ENCODE results near the gene ASPRV1. TPM values are rescaled to one million over a fixed set of nuclear protein-coding genes. Genes with fewer than 3 reads are reported as not detected.

ASPRV1 gene
- total RNA-seq, 1 experiment from 2014 or later: 0.95 TPM

- Histone ChIP-seq H3K27ac (no peak overlapping the region), H3K9me3 (replicated peaks) (no peaks in the 10 kb centered on the region), H3K4me3 (no peak overlapping the region), H3K36me3 (no peaks in the 10 kb centered on the region), H3K27me3 (no peaks in the 10 kb centered on the region), H3K4me1 (peaks cover 10% of the 10 kb centered on the region)
- DNase-seq: no peak
These were observed 34.1 kb upstream of the ASPRV1 start for GRCh38 chr2:69995511-69995910.

- Histone ChIP-seq H3K4me1 (peaks cover 10% of the 10 kb centered on the region), H3K27me3 (no peaks in the 10 kb centered on the region), H3K27ac (no peak overlapping the region), H3K4me3 (no peak overlapping the region), H3K9me3 (replicated peaks) (no peaks in the 10 kb centered on the region), H3K36me3 (no peaks in the 10 kb centered on the region)
- no peak for DNase-seq
These were observed 32.7 kb upstream of the ASPRV1 start for GRCh38 chr2:69994166-69994565.

GRCh38 chr2:69993708-69994107 is 32.3 kb upstream of the ASPRV1 start:
- peak overlapping the region; percentile 41 for H3K27ac ChIP-seq
- H3K4me1 ChIP-seq: peaks cover 10% of the 10 kb centered on the region
- no peaks in the 10 kb centered on the region for H3K9me3 ChIP-seq (replicated peaks)
- no peak for DNase-seq
- H3K27me3 ChIP-seq: no peaks in the 10 kb centered on the region
- no peak overlapping the region for H3K4me3 ChIP-seq
- no peaks in the 10 kb centered on the region for H3K36me3 ChIP-seq

- Histone ChIP-seq H3K27me3 (no peaks in the 10 kb centered on the region), H3K27ac (peak overlapping the region; percentile 41), H3K4me1 (peaks cover 10% of the 10 kb centered on the region), H3K9me3 (replicated peaks) (no peaks in the 10 kb centered on the region), H3K36me3 (no peaks in the 10 kb centered on the region), H3K4me3 (no peak overlapping the region)
- DNase-seq: peak; percentile 65 to 84
These were observed 31.7 kb upstream of the ASPRV1 start for GRCh38 chr2:69993048-69993565.

GRCh38 chr2:69992310-69993047 is 31.0 kb upstream of the ASPRV1 start:
- H3K27me3 ChIP-seq: no peaks in the 10 kb centered on the region
- DNase-seq: no peak
- H3K9me3 ChIP-seq (replicated peaks): no peaks in the 10 kb centered on the region
- H3K4me1 ChIP-seq: peaks cover 10% of the 10 kb centered on the region
- H3K27ac ChIP-seq: no peak overlapping the region; the same call in 1 of the 2 replicates
- no peaks in the 10 kb centered on the region for H3K36me3 ChIP-seq
- H3K4me3 ChIP-seq: no peak overlapping the region

GRCh38 chr2:69989441-69990105 is 28.1 kb upstream of the ASPRV1 start:
- Histone ChIP-seq H3K4me1 (peaks cover 10% of the 10 kb centered on the region), H3K27me3 (no peaks in the 10 kb centered on the region), H3K4me3 (no peak overlapping the region), H3K9me3 (replicated peaks) (no peaks in the 10 kb centered on the region), H3K27ac (no peak overlapping the region), H3K36me3 (no peaks in the 10 kb centered on the region)
- DNase-seq: no peak

GRCh38 chr2:69989009-69989408 is 27.6 kb upstream of the ASPRV1 start:
- Histone ChIP-seq H3K9me3 (replicated peaks) (no peaks in the 10 kb centered on the region), H3K36me3 (no peaks in the 10 kb centered on the region), H3K4me1 (peaks cover 10% of the 10 kb centered on the region), H3K27me3 (no peaks in the 10 kb centered on the region), H3K27ac (no peak overlapping the region), H3K4me3 (no peak overlapping the region)
- no peak for DNase-seq

- no peaks in the 10 kb centered on the region for H3K27me3 ChIP-seq
These were observed 26.7 kb upstream of the ASPRV1 start for GRCh38 chr2:69988086-69988635.

GRCh38 chr2:69986691-69987090 is 25.3 kb upstream of the ASPRV1 start:
- H3K4me3 ChIP-seq: no peak overlapping the region
- no peak overlapping the region for H3K27ac ChIP-seq
- no peaks in the 10 kb centered on the region for H3K36me3 ChIP-seq
- no peak for DNase-seq
- no peaks in the 10 kb centered on the region for H3K4me1 ChIP-seq
- H3K9me3 ChIP-seq (replicated peaks): no peaks in the 10 kb centered on the region
- no peaks in the 10 kb centered on the region for H3K27me3 ChIP-seq

More at GRCh38 chr2:69988086-69988635, 26.7 kb upstream of the ASPRV1 start:
- no peak for DNase-seq
- H3K4me3 ChIP-seq: no peak overlapping the region
- no peaks in the 10 kb centered on the region for H3K9me3 ChIP-seq (replicated peaks)
- H3K36me3 ChIP-seq: no peaks in the 10 kb centered on the region
- H3K4me1 ChIP-seq: peaks cover 3% of the 10 kb centered on the region
- H3K27ac ChIP-seq: no peak overlapping the region

- Histone ChIP-seq H3K27me3 (no peaks in the 10 kb centered on the region), H3K27ac (no peak overlapping the region)
- no peak for DNase-seq
These were observed 24.3 kb upstream of the ASPRV1 start for GRCh38 chr2:69985688-69986087.

GRCh38 chr2:69985216-69985615 is 23.8 kb upstream of the ASPRV1 start:
- H3K4me1 ChIP-seq: no peaks in the 10 kb centered on the region
- H3K9me3 ChIP-seq (replicated peaks): no peaks in the 10 kb centered on the region
- no peaks in the 10 kb centered on the region for H3K27me3 ChIP-seq
- H3K4me3 ChIP-seq: no peak overlapping the region
- no peaks in the 10 kb centered on the region for H3K36me3 ChIP-seq
- no peak for DNase-seq
- H3K27ac ChIP-seq: no peak overlapping the region

More at GRCh38 chr2:69985688-69986087, 24.3 kb upstream of the ASPRV1 start:
- Histone ChIP-seq H3K4me3 (no peak overlapping the region), H3K4me1 (no peaks in the 10 kb centered on the region), H3K9me3 (replicated peaks) (no peaks in the 10 kb centered on the region), H3K36me3 (no peaks in the 10 kb centered on the region)

GRCh38 chr2:69983392-69983966 is 22.0 kb upstream of the ASPRV1 start:
- H3K4me1 ChIP-seq: no peaks in the 10 kb centered on the region

GRCh38 chr2:69979902-69980807 is 18.7 kb upstream of the ASPRV1 start:
- Histone ChIP-seq H3K4me1 (no peaks in the 10 kb centered on the region), H3K9me3 (replicated peaks) (no peaks in the 10 kb centered on the region), H3K27ac (no peak overlapping the region), H3K36me3 (no peaks in the 10 kb centered on the region), H3K27me3 (no peaks in the 10 kb centered on the region), H3K4me3 (no peak overlapping the region)
- DNase-seq: no peak

More at GRCh38 chr2:69983392-69983966, 22.0 kb upstream of the ASPRV1 start:
- DNase-seq: no peak
- Histone ChIP-seq H3K27ac (no peak overlapping the region), H3K9me3 (replicated peaks) (no peaks in the 10 kb centered on the region), H3K27me3 (no peaks in the 10 kb centered on the region), H3K36me3 (no peaks in the 10 kb centered on the region), H3K4me3 (no peak overlapping the region)

GRCh38 chr2:69977906-69978482 is 16.6 kb upstream of the ASPRV1 start:
- Histone ChIP-seq H3K9me3 (replicated peaks) (no peaks in the 10 kb centered on the region), H3K27me3 (no peaks in the 10 kb centered on the region), H3K4me3 (no peak overlapping the region), H3K36me3 (no peaks in the 10 kb centered on the region), H3K27ac (no peak overlapping the region), H3K4me1 (no peaks in the 10 kb centered on the region)
- DNase-seq: no peak

All from SJCRH30 (cell line).